Gastrocnemius medialis (tissue), 4 donors: Measurements from ENCODE around the gene S100A8. TPM values are rescaled to one million over a fixed set of nuclear protein-coding genes. Genes with fewer than 3 reads are reported as not detected.

ENCODE experiments used
- ATAC-seq, 2 donors: fragments of 150-250 bp; one replicate each; pipeline ENCODE4 v1.9.1; 2016
- DNase-seq, 2 donors: peaks; one replicate each; pipeline ENCODE4 v3.0.0-alpha.2; 2019
- H3K27ac ChIP-seq, 4 donors: fragments of 200-600 bp; sonication (generic); 1 replicate in 1 of 4; 2 replicates in 3 of 4; pipeline ENCODE4 v1.5.1; 2016 to 2018; ENCODE audit warnings: mild to moderate bottlenecking in 2 of 4, moderate library complexity in 1 of 4
- H3K27me3 ChIP-seq, 3 donors: fragments of 200-600 bp; sonication (generic) in 2 of 3; 1 replicate in 1 of 3; 2 replicates in 2 of 3; pipeline versions ENCODE4 v1.5.1 to v1.6.0; 2016 to 2019; ENCODE audit warnings: mild to moderate bottlenecking in 1 of 3, moderate library complexity in 1 of 3
- H3K36me3 ChIP-seq, 2 donors: fragments of 200-600 bp; sonication (generic) in 1 of 2; one replicate each; pipeline ENCODE4 v1.5.1; 2017 to 2018
- H3K4me1 ChIP-seq, 2 donors: fragments of 200-600 bp; sonication (generic) in 1 of 2; one replicate each; pipeline ENCODE4 v1.5.1; 2016 to 2017; ENCODE audit warnings: mild to moderate bottlenecking in 2 of 2
- H3K4me3 ChIP-seq, 4 donors: fragments of 200-600 bp; sonication (generic) in 3 of 4; 1 replicate in 1 of 4; 2 replicates in 3 of 4; pipeline ENCODE4 v1.5.1; 2016 to 2019; ENCODE audit warnings: mild to moderate bottlenecking in 2 of 4
- H3K9me3 ChIP-seq, 3 donors: fragments of 200-600 bp; sonication (generic) in 2 of 3; 1 replicate in 1 of 3; 2 replicates in 2 of 3; pipeline ENCODE4 v1.5.1; 2016 to 2019
- CTCF ChIP-seq, 5 experiments: fragments of 450-650 bp in 3 of 5; fragments of 200-600 bp in 2 of 5; sonication (generic) in 2 of 5; IDR thresholded peaks in 4 of 5; conservative IDR thresholded peaks in 1 of 5; 1 replicate in 4 of 5; 2 replicates in 1 of 5; pipeline ENCODE4 v1.5.1; 2016 to 2019; ENCODE audit warnings: antibody characterized with exemption in 5 of 5, mild to moderate bottlenecking in 3 of 5, moderate library complexity in 3 of 5
- POLR2A ChIP-seq, 2 donors: fragments of 450-650 bp; IDR thresholded peaks; one replicate each; pipeline ENCODE4 v1.6.1; 2017; ENCODE audit warnings: antibody characterized with exemption in 2 of 2, mild to moderate bottlenecking in 2 of 2, moderate library complexity in 2 of 2
- in situ Hi-C, 4 donors: fragments of 200-750 bp; cut with MboI; loops; one replicate each; pipeline versions ENCODE4 v1.15.0 to v1.8.0; 2017; ENCODE audit warnings: low sequenced_read_pairs in 4 of 4
- intact Hi-C: fragments of 100-400 bp; cut with DNase I; formaldehyde crosslinking; loops from one replicate; pipeline ENCODE4 v1.15.1; 2023; ENCODE audit warnings: low total_unique reads
- total RNA-seq, 4 donors: library from RNA; depleted of rRNA; stranded (reverse); fragments of >200 nt; gene quantifications; one replicate each; pipeline versions ENCODE4 v1.1.0 to v1.2.3, GENCODE V29; 2016

Gene S100A8
- total RNA-seq, 4 donors from 2014 or later = 4.2 to 41.6 (median 12.5) TPM

GRCh38 chr1:153352523-153352922 is 38.4 kb downstream of the S100A8 start:
- H3K27me3 ChIP-seq = peaks cover 7 to 24% (median 8%) of the 10 kb centered on the region in 3 donors

GRCh38 chr1:153350321-153350957 is 40.4 kb downstream of the S100A8 start:
- Histone ChIP-seq H3K4me3 (no peak overlapping the region), H3K27me3 (peaks cover 7 to 31% (median 8%) of the 10 kb centered on the region in 3 donors), H3K4me1 (no peaks in the 10 kb centered on the region), H3K9me3 (no peaks in the 10 kb centered on the region), H3K27ac (no peak overlapping the region), H3K36me3 (no peaks in the 10 kb centered on the region)
- intact Hi-C loops = loop anchor here (10.0 kb wide), 2 partner anchors 214 to 394 kb away; partner anchors contain the start of gene S100A2
- DNase-seq (no peak), ATAC-seq (no peak)
- in situ Hi-C loops = loop anchor here (5.0 to 25.0 kb wide), 5 partner anchors 142 to 662 kb away; partner anchors contain the start of gene INTS3 (in 1 of the 4)
- TF ChIP-seq CTCF (IDR thresholded peaks at IDR 0.05 in 4 of 5, conservative IDR thresholded peaks at IDR 0.05 in 1 of 5) (no peak), POLR2A (IDR thresholded peaks at IDR 0.05) (no peak)

More at GRCh38 chr1:153352523-153352922, 38.4 kb downstream of the S100A8 start:
- Histone ChIP-seq H3K9me3 (no peaks in the 10 kb centered on the region), H3K4me1 (peaks cover 0 to 4% of the 10 kb centered on the region in 2 donors), H3K36me3 (no peaks in the 10 kb centered on the region), H3K27ac (no peak overlapping the region), H3K4me3 (no peak overlapping the region)
- intact Hi-C loops = loop anchor here (1.0 to 10.0 kb wide), 3 partner anchors 143 to 392 kb away; partner anchors contain the start of gene S100A2
- TF ChIP-seq POLR2A (IDR thresholded peaks at IDR 0.05) (no peak), CTCF (IDR thresholded peaks at IDR 0.05 in 4 of 5, conservative IDR thresholded peaks at IDR 0.05 in 1 of 5) (peak; percentile 75 to 92 (median 83))
- DNase-seq (peak; percentile 38 to 61), ATAC-seq (peak; percentile 74 to 81)
- in situ Hi-C loops = loop anchor here (5.0 to 25.0 kb wide), 5 partner anchors 140 to 660 kb away; partner anchors contain the start of gene INTS3 (in 1 of the 4)

- Histone ChIP-seq H3K27me3 (peaks cover 7 to 31% (median 8%) of the 10 kb centered on the region in 3 donors), H3K4me3 (no peak overlapping the region), H3K36me3 (no peaks in the 10 kb centered on the region), H3K27ac (no peak overlapping the region), H3K4me1 (no peaks in the 10 kb centered on the region), H3K9me3 (no peaks in the 10 kb centered on the region)
- DNase-seq (no peak), ATAC-seq (no peak)
- intact Hi-C loops = loop anchor here (10.0 kb wide), 2 partner anchors 215 to 395 kb away; partner anchors contain the start of gene S100A2
- TF ChIP-seq CTCF (IDR thresholded peaks at IDR 0.05 in 4 of 5, conservative IDR thresholded peaks at IDR 0.05 in 1 of 5) = no peak
- no peak for TF ChIP-seq POLR2A (IDR thresholded peaks at IDR 0.05)
- in situ Hi-C loops = loop anchor here (5.0 to 25.0 kb wide), 5 partner anchors 143 to 663 kb away; partner anchors contain the start of gene INTS3 (in 1 of the 4)
Measured at GRCh38 chr1:153349363-153350320, 41.2 kb downstream of the S100A8 start.

- Histone ChIP-seq H3K27me3 (peaks cover 7 to 31% (median 8%) of the 10 kb centered on the region in 3 donors), H3K4me3 (no peak within 1 kb of the TSS), H3K27ac (no peak within 1 kb of the TSS), H3K9me3 (no peaks in the 10 kb centered on the region), H3K4me1 (no peaks in the 10 kb centered on the region), H3K36me3 (no peaks in the 10 kb centered on the region)
- no peak for DNase-seq
- no peak for ATAC-seq
- in situ Hi-C loops (no loop called here), intact Hi-C loops (no loop called here)
- TF ChIP-seq POLR2A (IDR thresholded peaks at IDR 0.05) (no peak), CTCF (IDR thresholded peaks at IDR 0.05 in 4 of 5, conservative IDR thresholded peaks at IDR 0.05 in 1 of 5) (no peak)
Measured at GRCh38 chr1:153348511-153349362, 42.1 kb downstream of the S100A8 start, which contains the start of gene PGLYRP4. TSS of gene PGLYRP4 (minus strand) at chr1:153348841. CDS start at chr1:153347932, 909 bp downstream.
